GM10248 (cell line): Measurements from ENCODE around the gene PKNOX2.

Experiments used
- CTCF ChIA-PET: fragments of 300-600 bp; sonication (Branson Sonifier 250); formaldehyde crosslinking; extraction: SDS; loops from one replicate; lab custom pipeline; 2021; ENCODE audit warnings: antibody characterized with exemption; lab: Yijun Ruan, JAX
- POLR2A ChIA-PET: fragments of 350-650 bp; sonication (Branson Sonifier 250); formaldehyde crosslinking; extraction: SDS; loops from one replicate; lab custom pipeline; 2020; ENCODE audit warnings: antibody characterized with exemption; lab: Yijun Ruan, JAX
- DNase-seq: peaks from one replicate; pipeline ENCODE4 v3.0.0; 2012; ENCODE audit errors: extremely low spot score
- CTCF ChIP-seq: IDR thresholded peaks from 2 replicates; pipeline ENCODE4 v1.5.1; 2012; ENCODE audit warnings: mild to moderate bottlenecking, low read depth; ENCODE audit errors: extremely low read depth, missing control alignments, control extremely low read depth

Gene PKNOX2

GRCh38 chr11:125284245-125284850, 119.8 kb downstream of the PKNOX2 start:
- no peak for TF ChIP-seq CTCF
- ChIA-PET CTCF (interaction anchor here (1.3 kb wide), 1 partner anchor 9 kb away, joined by 4 read pairs; no protein-coding TSS in a partner anchor), POLR2A (no interaction called here)
- DNase-seq = no peak

- no peak for DNase-seq
- POLR2A ChIA-PET = no interaction called here
- CTCF ChIA-PET = interaction anchor here (1.5 kb wide), 1 partner anchor 13 kb away, joined by 7 read pairs; no protein-coding TSS in a partner anchor
- TF ChIP-seq CTCF = no peak
These were observed 121.3 kb downstream of the PKNOX2 start for GRCh38 chr11:125285844-125286243.

GRCh38 chr11:125286486-125286885, 121.9 kb downstream of the PKNOX2 start:
- DNase-seq = no peak
- TF ChIP-seq CTCF = no peak
- ChIA-PET POLR2A (no interaction called here), CTCF (interaction anchor here (1.5 kb wide), 1 partner anchor 13 kb away, joined by 7 read pairs; no protein-coding TSS in a partner anchor)

GRCh38 chr11:125287491-125288210, 123.1 kb downstream of the PKNOX2 start:
- ChIA-PET CTCF (interaction anchor here (1.3 kb wide), 1 partner anchor 10 kb away, joined by 3 read pairs; no protein-coding TSS in a partner anchor), POLR2A (no interaction called here)
- no peak for TF ChIP-seq CTCF
- no peak for DNase-seq

- ChIA-PET CTCF (no interaction called here), POLR2A (no interaction called here)
- no peak for TF ChIP-seq CTCF
- DNase-seq = no peak
These were observed 125.0 kb downstream of the PKNOX2 start for GRCh38 chr11:125289419-125290098.

- ChIA-PET CTCF (no interaction called here), POLR2A (no interaction called here)
- DNase-seq = no peak
- no peak for TF ChIP-seq CTCF
These were observed 125.7 kb downstream of the PKNOX2 start for GRCh38 chr11:125290263-125290662.
